A549 treated with CORT108297 at 1 μM for 4 hours (cell line): Measurements from ENCODE around the gene MLLT6. TPM values are rescaled to one million over a fixed set of nuclear protein-coding genes. Genes with fewer than 3 reads are reported as not detected.

ENCODE experiments used
- total RNA-seq: library from RNA; stranded (reverse); fragments of 200-300 nt; extraction: Qiagen RNA extraction; gene quantifications from 5 replicates; pipeline ENCODE4 v1.2.3, GENCODE V29; 2022

The MLLT6 gene
- 21.4 to 36.3 TPM (median 34.3 TPM) in 5 replicates for total RNA-seq

DNA sequence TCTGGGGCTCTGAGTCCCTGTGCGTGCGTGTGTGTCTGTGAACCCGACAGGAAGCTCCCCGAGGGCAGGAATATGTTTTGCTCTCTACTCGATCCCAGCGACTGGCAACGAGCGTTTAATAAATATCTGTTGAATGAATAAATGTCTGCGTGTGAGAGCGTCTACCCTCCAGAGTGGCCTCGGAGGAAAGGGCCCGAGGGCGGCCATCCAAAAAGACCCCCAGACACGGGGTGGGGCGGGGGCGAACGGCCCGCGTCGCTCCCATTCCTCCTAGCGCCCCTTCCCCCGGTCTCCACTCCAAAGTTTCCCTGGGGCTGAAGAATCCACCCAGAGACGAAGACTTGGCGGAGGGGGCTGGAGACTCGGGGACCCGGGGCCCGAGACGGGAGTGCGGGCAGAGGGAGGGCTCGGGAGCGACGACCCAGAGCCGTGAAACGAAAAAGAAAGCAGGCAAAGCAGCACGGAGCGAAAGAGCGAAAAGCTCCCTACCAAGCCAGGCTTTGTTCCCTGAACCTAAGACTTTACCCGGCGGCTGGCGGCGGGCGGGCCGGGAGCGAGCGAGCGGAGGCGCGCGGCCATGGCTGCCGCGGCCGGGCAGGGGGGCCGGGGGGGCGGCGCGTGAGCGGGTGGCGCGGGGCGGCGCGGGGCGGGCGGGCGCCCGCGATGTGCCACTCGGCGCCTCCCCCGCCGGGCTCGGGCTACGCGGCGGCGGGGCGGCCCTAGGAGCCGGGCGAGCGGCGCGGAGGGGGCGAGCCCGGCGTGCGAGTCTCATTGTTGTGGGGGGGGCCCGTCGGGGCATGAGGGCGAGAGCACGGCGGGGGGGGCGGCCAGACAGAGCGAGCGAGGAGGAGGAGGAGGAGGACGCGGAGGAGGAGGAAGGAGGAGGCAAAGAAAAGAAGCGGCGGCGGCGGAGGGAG lies at the start of gene MLLT6:
MLLT6 (plus strand) TSS at position 668 of the 917 bp plus-strand sequence. CDS start 360 bp downstream, outside the sequence.

GRCh38 chr17:38674749-38675615 lies 30.1 kb upstream of the MLLT6 start, which contains the start of gene EPOP:
Gene EPOP, minus strand, starts transcription at chr17:38674957. Its CDS starts 462 bp downstream, at chr17:38674495.

GRCh38 chr17:38729886-38730525 lies 24.9 kb downstream of the MLLT6 start, which contains the start of gene CISD3:
Gene CISD3, plus strand, starts transcription at chr17:38730341. Its CDS starts 18 bp downstream, at chr17:38730359.

DNA sequence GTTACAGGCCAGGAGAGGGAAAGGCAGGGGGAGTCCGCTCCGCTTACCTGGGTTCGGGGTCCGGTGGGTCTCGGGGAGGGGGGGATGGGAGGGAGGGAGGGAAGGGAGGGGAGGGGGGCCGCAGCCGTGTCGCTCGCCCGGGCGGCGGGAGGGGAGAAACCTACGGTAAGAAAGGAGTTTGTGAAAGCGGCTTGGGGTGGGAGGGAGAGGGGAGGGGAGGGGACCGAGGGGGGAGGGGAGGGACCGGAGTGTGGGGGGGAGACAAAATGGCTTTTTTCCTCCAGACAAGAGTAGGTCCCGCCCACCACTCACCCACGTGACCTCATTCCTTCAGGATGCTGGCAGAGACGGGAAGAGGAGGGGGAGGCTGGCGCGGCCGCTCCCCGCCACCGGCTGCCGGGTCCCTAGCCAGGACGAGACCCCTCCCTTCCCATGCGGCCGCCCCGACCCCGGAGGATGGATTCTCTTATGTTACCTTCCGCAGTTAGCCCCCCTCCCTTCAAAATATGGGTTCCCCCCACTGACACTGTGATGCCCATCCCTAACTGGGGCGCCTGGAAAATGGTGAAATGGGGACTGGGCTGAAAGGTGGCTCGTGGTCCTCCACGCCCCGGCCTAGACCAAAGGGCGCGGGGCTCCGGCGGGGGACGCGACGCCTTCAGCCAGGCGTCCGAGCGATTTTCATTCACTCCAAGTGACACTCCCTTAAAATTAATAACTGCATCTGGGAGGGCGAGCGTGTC lies 43.2 kb downstream of the MLLT6 start, which contains the start of gene PCGF2:
PCGF2 (minus strand) TSS at position 188 of the 743 bp plus-strand sequence. CDS start 7,934 bp downstream, outside the sequence.

DNA sequence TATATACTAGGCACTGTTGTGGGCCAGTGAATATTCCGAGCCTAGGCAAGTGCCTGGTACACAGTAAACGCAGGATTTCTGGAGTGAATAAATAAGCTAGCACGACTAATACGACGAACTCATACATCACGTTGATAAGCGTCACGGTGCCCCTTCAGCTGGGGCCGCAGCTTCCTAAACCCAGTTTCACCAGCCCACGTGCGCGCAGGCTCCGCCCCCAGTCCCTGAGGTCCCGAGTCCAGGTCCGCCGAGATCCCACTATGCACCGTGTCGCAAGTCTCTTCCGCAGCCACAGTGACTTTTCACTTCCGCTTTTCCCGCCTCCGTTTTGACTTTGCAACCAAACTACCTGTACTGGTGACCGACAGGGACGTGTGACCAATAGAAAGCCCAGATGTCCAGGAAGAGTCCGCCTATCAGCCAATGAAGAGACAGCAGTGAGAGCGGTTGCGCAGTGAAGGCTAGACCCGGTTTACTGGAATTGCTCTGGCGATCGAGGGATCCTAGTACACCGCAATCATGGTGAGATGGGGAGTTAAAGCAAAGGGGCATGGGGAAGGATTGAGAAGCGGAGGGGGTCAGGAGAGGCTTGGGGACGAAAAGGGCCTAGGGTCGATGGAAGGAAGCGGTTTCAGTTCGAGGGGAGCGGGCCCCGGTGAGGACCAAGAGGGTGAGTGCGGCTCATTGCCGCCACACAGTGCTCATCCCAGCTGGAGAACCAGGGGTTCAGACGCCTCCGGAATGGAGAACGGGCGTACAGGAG lies 47.4 kb downstream of the MLLT6 start, which contains the start of gene PSMB3:
PSMB3 (plus strand) TSS at position 434 of the 763 bp plus-strand sequence; CDS start at position 520, 86 bp downstream.

Other genes with a start within 250 kb of the MLLT6 start
- gene SRCIN1, start 99.3 kb upstream of the MLLT6 start, total RNA-seq = 2.0 to 3.3 TPM (median 2.8 TPM) in 5 replicates
- gene EPOP, start 30.3 kb upstream of the MLLT6 start, total RNA-seq = 10.2 to 14.0 TPM (median 13.5 TPM) in 5 replicates
- gene CISD3, start 25.1 kb downstream of the MLLT6 start, total RNA-seq = 50.3 to 99.9 TPM (median 91.2 TPM) in 5 replicates
- gene PCGF2, start 43.1 kb downstream of the MLLT6 start, total RNA-seq = 34.1 to 69.7 TPM (median 62.4 TPM) in 5 replicates
- 330 to 449 TPM (median 433 TPM) in 5 replicates for gene PSMB3, start 47.5 kb downstream of the MLLT6 start, total RNA-seq
- 37.3 to 45.1 TPM (median 40.1 TPM) in 5 replicates for gene PIP4K2B, start 94.3 kb downstream of the MLLT6 start, total RNA-seq
- gene CWC25, start 120.0 kb downstream of the MLLT6 start, total RNA-seq = 21.6 to 26.3 TPM (median 21.9 TPM) in 5 replicates
- 2,464 to 3,040 TPM (median 2,725 TPM) in 5 replicates for gene RPL23, start 148.4 kb downstream of the MLLT6 start, total RNA-seq
- 237 to 268 TPM (median 261 TPM) in 5 replicates for gene LASP1, start 164.8 kb downstream of the MLLT6 start, total RNA-seq